G401 (cell line): ENCODE data around the gene EXOC2. TPM values are rescaled to one million over a fixed set of nuclear protein-coding genes. Genes with fewer than 3 reads are reported as not detected.
"Not testable (repeated sequence)": the region's sequence is repeated elsewhere in the genome, so short reads cannot be mapped to it uniquely, and the experiment has no call there.

ENCODE experiments used
- DNase-seq: peaks from one replicate; pipeline ENCODE4 v3.0.0-alpha.2; 2015; ENCODE audit warnings: low spot score
- in situ Hi-C: cut with HindIII; loops from 2 replicates; pipeline ENCODE4 v1.10.0; 2016; ENCODE audit warnings: low sequenced_read_pairs, mixed read lengths
- total RNA-seq: library from RNA; depleted of rRNA; stranded (reverse); fragments of >200 nt; shearing (Covaris generic); gene quantifications from 2 replicates; pipeline ENCODE4 v1.2.3, GENCODE V29; 2014

Gene EXOC2
- total RNA-seq, 1 experiment from 2014 or later = 36.7 TPM

GRCh38 chr6:561335-561734 lies 131.6 kb downstream of the EXOC2 start:
- in situ Hi-C loops, DNase-seq: not testable (repeated sequence)

GRCh38 chr6:558959-559358 lies 134.0 kb downstream of the EXOC2 start:
- no peak for DNase-seq
- in situ Hi-C loops = no loop called here

DNA sequence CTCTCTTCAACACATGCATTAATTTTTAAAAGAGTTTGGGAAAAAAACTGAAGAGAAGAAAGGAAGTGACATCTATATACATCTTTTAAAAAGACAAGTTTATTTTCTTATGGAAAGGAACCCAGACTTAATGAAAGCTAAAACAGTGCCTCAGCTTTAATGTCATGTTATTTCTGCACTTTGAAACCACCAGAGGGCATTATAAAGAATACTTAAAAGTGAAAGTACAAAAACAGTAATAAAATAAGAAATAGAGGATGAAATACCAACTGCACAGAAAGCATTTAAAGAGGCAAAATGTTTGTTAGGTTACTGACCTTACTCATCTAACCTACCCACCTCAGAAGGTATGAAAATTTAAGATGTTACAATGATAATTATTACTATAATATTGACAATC lies 134.8 kb downstream of the EXOC2 start:
- no peak for DNase-seq
- in situ Hi-C loops = no loop called here

GRCh38 chr6:551829-552350 lies 141.0 kb downstream of the EXOC2 start:
- in situ Hi-C loops = no loop called here
- DNase-seq = no peak

DNA sequence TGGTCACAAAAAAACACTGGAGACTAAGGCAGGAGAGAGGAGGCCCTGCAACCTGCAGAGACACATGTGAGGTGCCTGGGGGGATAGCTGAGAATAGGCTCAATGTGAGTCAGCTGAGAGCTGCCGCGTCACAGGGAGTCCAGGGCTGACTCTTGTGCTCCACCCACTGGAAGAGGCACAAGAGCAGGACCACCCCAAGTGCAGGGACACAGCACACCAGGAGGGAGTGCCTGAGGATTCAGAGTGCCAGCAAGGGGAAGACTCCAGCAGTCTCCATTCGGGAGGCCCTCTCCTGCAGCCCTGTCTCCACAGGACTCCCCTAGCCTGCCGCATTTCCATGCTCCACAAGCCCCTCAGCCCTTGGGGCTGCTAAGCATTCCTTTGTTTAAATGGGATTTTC lies 141.5 kb downstream of the EXOC2 start:
- no peak for DNase-seq
- in situ Hi-C loops = no loop called here

DNA sequence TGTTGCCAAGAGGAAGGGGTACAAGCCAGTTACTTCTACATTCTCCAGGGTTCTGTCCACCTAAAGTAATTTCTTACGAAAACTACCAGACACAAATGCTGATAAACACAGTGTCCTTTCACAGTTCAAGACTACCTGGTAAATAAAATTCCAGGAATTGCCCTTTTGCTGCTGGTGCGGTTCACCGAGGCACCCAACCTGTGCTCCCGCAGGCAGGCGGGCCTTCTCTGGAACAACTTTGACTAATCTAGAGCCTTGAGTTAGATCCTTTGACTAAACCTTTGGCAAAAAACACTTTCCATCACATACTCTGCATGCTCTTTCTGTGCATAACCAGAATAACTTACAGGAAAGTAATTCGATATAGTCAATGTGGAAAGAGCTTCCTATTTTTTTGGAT lies 143.0 kb downstream of the EXOC2 start:
- in situ Hi-C loops = no loop called here
- no peak for DNase-seq

DNA sequence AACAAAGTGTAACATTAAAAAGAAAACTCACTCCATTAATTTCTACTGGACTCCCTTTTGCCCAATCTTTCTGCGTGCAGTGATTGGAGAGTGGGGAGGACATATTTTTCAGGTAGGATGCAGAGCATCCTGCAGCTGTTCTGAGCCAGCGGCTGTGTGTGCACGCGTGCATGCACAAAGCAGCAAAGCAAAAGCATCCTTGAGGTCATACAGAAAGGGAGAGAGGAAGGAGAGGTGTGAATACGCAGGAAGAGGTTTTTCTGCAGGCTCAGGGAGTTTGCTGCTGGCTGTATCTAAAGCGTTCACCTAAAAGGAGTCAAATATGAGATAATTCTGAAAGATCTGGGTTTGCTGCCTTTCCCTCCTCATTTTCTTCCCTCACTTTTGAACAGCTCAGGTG lies 144.4 kb downstream of the EXOC2 start:
- DNase-seq = no peak
- in situ Hi-C loops = no loop called here

DNA sequence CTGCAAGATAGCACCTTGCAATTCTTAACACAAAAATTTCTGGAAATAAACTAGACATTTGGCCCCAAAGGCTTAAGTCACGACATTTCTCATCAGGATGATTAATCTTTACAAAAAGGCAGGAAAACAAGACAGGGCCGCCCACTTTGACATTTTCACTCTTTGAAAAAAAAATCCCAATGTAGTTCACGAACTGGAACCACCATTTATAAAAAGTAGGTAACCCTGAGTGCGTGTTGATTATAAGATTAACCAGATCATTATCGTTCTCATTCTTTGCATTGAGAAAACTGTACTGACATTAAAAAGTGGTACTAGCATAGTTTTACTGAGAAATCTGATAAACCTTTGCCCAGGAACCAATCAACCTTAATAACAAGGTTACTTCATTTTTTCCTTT lies 144.8 kb downstream of the EXOC2 start:
- in situ Hi-C loops = no loop called here

GRCh38 chr6:540490-540889 lies 152.4 kb downstream of the EXOC2 start:
- in situ Hi-C loops = no loop called here
- no peak for DNase-seq

More for the DNA sequence above, 144.8 kb downstream of the EXOC2 start:
- no peak for DNase-seq

DNA sequence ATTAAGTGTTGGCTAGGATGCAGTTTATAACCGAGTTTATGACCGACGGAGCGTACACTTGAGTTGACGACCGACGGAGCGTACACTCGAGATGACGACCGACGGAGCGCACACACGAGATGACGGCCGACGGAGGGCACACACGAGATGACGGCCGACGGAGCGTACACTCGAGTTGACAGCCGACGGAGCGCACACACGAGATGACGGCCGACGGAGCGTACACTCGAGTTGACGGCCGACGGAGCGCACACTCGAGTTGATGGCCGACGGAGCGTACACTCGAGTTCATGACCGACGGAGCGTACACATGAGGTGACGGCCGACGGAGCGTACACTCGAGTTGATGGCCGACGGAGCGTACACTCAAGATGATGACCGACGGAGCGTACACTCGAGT lies 155.8 kb downstream of the EXOC2 start:
- no peak for DNase-seq
- in situ Hi-C loops = no loop called here

DNA sequence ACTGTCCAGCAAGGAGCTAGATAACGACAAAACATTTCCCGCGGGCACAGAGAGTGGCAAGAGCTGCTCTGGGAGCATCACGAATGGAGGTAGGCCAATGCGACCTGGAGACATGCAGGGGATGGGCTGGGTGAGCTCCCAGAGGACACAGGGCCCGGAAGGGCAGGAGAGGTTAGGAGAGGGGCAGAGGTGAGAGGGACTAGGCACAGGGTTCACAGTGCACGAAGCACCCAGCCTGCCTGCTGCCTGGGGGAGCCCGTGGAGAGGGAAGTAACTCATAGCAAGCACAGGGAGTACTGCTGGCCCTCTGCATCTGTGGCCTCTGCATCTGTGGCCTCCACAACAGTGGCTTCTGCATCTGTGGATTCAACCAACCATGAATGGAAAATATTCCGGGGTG lies 162.5 kb downstream of the EXOC2 start:
- DNase-seq = no peak
- in situ Hi-C loops = no loop called here

DNA sequence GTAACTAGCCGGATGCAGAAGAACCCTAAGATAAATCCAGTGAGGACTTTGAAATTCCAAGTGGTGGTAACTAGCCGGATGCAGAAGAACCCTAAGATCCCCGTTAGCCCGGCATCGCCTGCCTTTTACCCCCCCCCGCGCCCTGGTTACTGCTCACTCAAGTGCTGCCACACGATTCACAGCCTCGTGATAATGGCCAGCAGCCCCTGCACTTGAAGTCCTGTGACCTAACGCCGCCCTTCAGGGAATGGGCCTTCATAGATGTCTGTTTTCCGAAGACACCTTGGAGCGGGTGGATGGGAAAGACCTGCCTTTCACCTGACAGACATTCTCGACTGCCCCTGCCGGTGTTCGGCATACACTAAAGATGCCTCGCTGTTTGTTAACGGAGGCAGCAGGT lies 163.9 kb downstream of the EXOC2 start:
- in situ Hi-C loops = no loop called here
- DNase-seq = no peak

GRCh38 chr6:527989-528673 lies 164.8 kb downstream of the EXOC2 start:
- no peak for DNase-seq
- in situ Hi-C loops = no loop called here

DNA sequence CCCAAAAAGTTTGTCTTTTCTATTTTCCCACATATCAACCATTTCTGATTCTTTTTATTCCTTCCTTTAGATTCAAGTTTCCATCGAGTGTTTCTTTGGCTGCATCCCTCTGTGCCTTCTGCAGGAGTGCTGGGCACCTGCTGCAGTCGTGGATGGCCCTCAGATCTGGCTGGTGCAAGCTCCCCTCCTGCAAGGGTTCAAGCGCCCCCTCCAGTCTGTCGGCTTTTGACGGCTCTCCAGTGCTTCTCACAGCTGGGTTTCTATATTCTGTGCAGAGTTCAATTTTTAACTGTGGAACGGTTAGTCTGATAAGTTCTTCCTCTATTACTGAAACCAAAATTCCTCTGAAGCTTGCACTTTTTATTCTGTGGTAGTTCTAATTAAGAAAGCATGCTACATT lies 168.1 kb downstream of the EXOC2 start:
- in situ Hi-C loops = no loop called here
- DNase-seq = no peak

GRCh38 chr6:520820-521219 lies 172.1 kb downstream of the EXOC2 start:
- in situ Hi-C loops = no loop called here
- DNase-seq = no peak

DNA sequence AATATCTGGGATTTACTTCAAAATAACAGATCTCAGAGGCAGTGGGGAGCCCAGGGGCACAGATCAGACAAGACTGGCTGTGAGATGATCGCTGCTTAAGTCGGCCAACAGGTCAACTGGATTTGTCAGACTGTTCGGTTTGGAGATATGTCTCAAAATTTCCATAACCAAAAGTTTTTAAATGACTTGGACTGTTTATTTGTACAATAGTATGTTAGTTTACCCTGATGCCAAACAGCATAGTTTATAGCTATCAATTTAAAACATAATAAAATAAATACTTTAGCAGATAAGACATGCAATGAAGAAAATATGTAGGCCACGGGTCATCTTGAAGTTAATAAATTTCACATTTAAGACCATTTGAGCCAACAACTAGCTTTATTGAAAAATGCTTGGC lies 174.7 kb downstream of the EXOC2 start:
- in situ Hi-C loops = no loop called here
- no peak for DNase-seq

GRCh38 chr6:516213-516612 lies 176.7 kb downstream of the EXOC2 start:
- in situ Hi-C loops = no loop called here
- DNase-seq = no peak

DNA sequence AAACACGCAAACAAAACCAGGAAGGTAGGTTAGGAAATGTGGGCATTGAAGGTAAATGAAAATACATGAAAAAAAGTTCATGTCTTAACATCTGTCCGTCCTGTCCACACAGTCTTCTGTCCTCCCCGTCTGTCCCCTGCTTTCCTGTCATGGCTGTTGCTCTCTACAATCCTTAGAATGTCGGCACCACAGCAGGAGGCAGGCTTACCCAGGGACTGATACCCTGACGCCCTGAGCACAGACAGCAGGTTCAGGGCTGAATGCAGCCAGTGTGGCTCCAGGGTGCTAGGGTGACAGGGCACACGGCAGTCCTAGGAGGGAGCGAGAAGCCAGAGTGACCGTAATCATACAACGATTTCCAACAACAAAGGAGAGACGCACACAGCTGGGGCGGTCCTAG lies 177.7 kb downstream of the EXOC2 start:
- no peak for DNase-seq
- in situ Hi-C loops = no loop called here

GRCh38 chr6:514396-514978 lies 178.5 kb downstream of the EXOC2 start:
- no peak for DNase-seq
- in situ Hi-C loops = no loop called here

DNA sequence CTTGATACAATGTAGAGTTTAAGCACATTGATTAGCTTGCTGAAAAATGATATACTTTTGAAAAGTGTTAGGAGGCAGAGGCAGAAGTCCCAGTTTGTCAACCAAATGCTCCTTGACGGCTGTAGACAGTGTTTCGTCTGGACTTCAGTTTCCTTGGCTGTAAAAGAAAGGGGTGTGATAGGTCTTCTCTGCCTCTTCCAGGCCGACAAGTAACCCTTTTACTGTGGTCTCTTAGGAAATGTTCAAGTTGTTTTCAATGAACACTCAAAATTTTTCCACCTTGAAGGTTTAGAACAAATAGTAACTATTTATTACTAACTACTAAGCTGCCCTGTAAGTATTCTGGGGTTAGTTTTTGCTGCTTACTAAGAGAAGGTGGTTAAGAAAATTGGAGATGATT lies 179.0 kb downstream of the EXOC2 start:
- in situ Hi-C loops = no loop called here
- DNase-seq = no peak

- in situ Hi-C loops = no loop called here
- no peak for DNase-seq
These were observed 179.9 kb downstream of the EXOC2 start for GRCh38 chr6:513058-513457.
